ENCODE data around the gene DNHD1. TPM values are rescaled to one million over a fixed set of nuclear protein-coding genes. Genes with fewer than 3 reads are reported as not detected.

Gene DNHD1
- total RNA-seq, 1 donor: 8.2 TPM

GRCh38 chr11:6472934-6473333 is 24.1 kb upstream of the DNHD1 start:
- H3K4me3 ChIP-seq (ENCODE audit: low read depth, low read length): peak overlapping the region; percentile 93

GRCh38 chr11:6473451-6474412 is 23.3 kb upstream of the DNHD1 start, which contains the start of gene TRIM3:
Gene TRIM3 (minus strand): TSS chr11:6473941. CDS start chr11:6465695, 8,246 bp downstream.
- TF ChIP-seq CTCF (IDR thresholded peaks at IDR 0.05; ENCODE audit: insufficient read depth, low read length): peak; percentile 49
- peak; percentile 80 for DNase-seq (ENCODE audit: low read depth)
- H3K4me3 ChIP-seq (ENCODE audit: low read depth, low read length): peak within 1 kb of the TSS; percentile 93

More at GRCh38 chr11:6472934-6473333, 24.1 kb upstream of the DNHD1 start:
- no peak for DNase-seq (ENCODE audit: low read depth)
- TF ChIP-seq CTCF (IDR thresholded peaks at IDR 0.05; ENCODE audit: insufficient read depth, low read length): no peak

GRCh38 chr11:6474413-6474792 is 22.7 kb upstream of the DNHD1 start:
- DNase-seq (ENCODE audit: low read depth): no peak
- TF ChIP-seq CTCF (IDR thresholded peaks at IDR 0.05; ENCODE audit: insufficient read depth, low read length): no peak
- peak overlapping the region; percentile 69 for H3K4me3 ChIP-seq (ENCODE audit: low read depth, low read length)

- DNase-seq (ENCODE audit: low read depth): no peak
- no peak for TF ChIP-seq CTCF (IDR thresholded peaks at IDR 0.05; ENCODE audit: insufficient read depth, low read length)
- H3K4me3 ChIP-seq (ENCODE audit: low read depth, low read length): peak overlapping the region; percentile 69
Observed at GRCh38 chr11:6474806-6475500, 22.1 kb upstream of the DNHD1 start.

GRCh38 chr11:6475936-6476335 is 21.1 kb upstream of the DNHD1 start:
- DNase-seq (ENCODE audit: low read depth): no peak
- no peak overlapping the region for H3K4me3 ChIP-seq (ENCODE audit: low read depth, low read length)
- TF ChIP-seq CTCF (IDR thresholded peaks at IDR 0.05; ENCODE audit: insufficient read depth, low read length): no peak

GRCh38 chr11:6476571-6476970 is 20.5 kb upstream of the DNHD1 start:
- TF ChIP-seq CTCF (IDR thresholded peaks at IDR 0.05; ENCODE audit: insufficient read depth, low read length): no peak
- DNase-seq (ENCODE audit: low read depth): no peak
- H3K4me3 ChIP-seq (ENCODE audit: low read depth, low read length): no peak overlapping the region

All from fibroblast of the aortic adventitia (primary cell).